ENCODE results near the gene TAF5L.

GRCh38 chr1:229563701-229564100 is 62.2 kb downstream of the TAF5L start:
- no peak for TF ChIP-seq CEBPB (IDR thresholded peaks at IDR 0.05)
- TF ChIP-seq RAD21 (IDR thresholded peaks at IDR 0.05; ENCODE audit: low read depth) = no peak
- TF ChIP-seq FOXM1 (IDR thresholded peaks at IDR 0.05; ENCODE audit: borderline replicate concordance, low read depth) = no peak
- TF ChIP-seq ZBTB7A (IDR thresholded peaks at IDR 0.05; ENCODE audit: low read depth) = no peak
- TF ChIP-seq TAF1 (IDR thresholded peaks at IDR 0.05; ENCODE audit: low read depth) = no peak
- no peak for TF ChIP-seq YY1 (IDR thresholded peaks at IDR 0.05; ENCODE audit: low read depth)
- TF ChIP-seq TCF12 (IDR thresholded peaks at IDR 0.05; ENCODE audit: low read depth) = no peak
- no peak for TF ChIP-seq NFIC (IDR thresholded peaks at IDR 0.05)
- TF ChIP-seq TEAD4 (IDR thresholded peaks at IDR 0.05) = no peak

Data from Ishikawa (cell line).